Measurements from ENCODE around the gene CRISPLD2. TPM values are rescaled to one million over a fixed set of nuclear protein-coding genes. Genes with fewer than 3 reads are reported as not detected.
A peak's percentile ranks its signal among the peaks of the same experiment; 100 is the strongest.

The CRISPLD2 gene
- polyA plus RNA-seq, 1 experiment, result 103 TPM

DNA sequence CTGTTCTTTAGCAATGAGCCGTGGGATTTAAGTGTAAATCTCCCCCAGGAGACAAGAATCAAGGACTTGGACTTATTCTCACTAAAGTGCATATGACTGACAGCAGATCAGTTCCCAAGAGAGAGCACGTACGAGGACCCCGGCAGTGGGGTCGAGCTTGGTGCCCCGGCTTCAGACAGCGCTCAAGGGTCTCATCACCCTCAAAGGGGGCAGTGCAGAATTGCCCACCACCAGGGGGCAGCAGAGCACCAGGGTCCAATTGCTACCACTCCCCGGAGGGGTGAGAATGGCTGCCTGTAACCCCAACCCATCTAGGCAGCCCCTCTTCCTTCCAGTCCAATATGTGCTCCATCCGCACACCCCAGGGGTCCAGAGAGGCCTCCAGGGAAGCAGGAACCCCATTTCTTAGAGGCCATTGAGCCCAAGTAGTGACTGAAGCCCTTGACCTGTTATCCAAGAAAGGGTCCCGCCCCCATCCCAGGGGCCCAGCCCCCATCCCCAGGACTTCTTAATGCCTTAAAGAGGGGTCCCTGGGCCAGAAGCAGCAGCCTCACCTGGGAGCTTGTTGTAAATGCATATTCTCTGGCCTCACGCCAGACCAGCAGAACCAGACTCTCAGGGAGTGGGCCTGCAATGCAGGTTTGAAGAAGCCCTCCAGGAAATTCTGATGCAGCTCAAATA is 105.4 kb downstream of the CRISPLD2 start:
- no peak overlapping the region for H3K27ac ChIP-seq (ENCODE audit: low read depth, low read length)
- no peaks in the 10 kb centered on the region; the same call in 1 of the 2 replicates for H3K9me3 ChIP-seq (ENCODE audit: control insufficient read depth, insufficient read depth, low read length)
- CTCF ChIA-PET, result interaction anchor here (0.5 to 3.8 kb wide), 17 partner anchors 9 to 190 kb away, joined by 3 to 14 read pairs (median 4); no protein-coding TSS in a partner anchor
- H3K4me3 ChIP-seq (ENCODE audit: low read depth, low read length), result no peak overlapping the region
- TF ChIP-seq, protein P1, sequence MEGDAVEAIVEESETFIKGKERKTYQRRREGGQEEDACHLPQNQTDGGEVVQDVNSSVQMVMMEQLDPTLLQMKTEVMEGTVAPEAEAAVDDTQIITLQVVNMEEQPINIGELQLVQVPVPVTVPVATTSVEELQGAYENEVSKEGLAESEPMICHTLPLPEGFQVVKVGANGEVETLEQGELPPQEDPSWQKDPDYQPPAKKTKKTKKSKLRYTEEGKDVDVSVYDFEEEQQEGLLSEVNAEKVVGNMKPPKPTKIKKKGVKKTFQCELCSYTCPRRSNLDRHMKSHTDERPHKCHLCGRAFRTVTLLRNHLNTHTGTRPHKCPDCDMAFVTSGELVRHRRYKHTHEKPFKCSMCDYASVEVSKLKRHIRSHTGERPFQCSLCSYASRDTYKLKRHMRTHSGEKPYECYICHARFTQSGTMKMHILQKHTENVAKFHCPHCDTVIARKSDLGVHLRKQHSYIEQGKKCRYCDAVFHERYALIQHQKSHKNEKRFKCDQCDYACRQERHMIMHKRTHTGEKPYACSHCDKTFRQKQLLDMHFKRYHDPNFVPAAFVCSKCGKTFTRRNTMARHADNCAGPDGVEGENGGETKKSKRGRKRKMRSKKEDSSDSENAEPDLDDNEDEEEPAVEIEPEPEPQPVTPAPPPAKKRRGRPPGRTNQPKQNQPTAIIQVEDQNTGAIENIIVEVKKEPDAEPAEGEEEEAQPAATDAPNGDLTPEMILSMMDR (IDR thresholded peaks at IDR 0.05; ENCODE audit: low read depth, low read length), result peak; percentile 73
- POLR2A ChIA-PET, result no interaction called here
- H3K27me3 ChIP-seq (ENCODE audit: control insufficient read depth, insufficient read depth, low read length), result no peaks in the 10 kb centered on the region
- DNase-seq (ENCODE audit: low read depth, low spot score), result no peak

DNA sequence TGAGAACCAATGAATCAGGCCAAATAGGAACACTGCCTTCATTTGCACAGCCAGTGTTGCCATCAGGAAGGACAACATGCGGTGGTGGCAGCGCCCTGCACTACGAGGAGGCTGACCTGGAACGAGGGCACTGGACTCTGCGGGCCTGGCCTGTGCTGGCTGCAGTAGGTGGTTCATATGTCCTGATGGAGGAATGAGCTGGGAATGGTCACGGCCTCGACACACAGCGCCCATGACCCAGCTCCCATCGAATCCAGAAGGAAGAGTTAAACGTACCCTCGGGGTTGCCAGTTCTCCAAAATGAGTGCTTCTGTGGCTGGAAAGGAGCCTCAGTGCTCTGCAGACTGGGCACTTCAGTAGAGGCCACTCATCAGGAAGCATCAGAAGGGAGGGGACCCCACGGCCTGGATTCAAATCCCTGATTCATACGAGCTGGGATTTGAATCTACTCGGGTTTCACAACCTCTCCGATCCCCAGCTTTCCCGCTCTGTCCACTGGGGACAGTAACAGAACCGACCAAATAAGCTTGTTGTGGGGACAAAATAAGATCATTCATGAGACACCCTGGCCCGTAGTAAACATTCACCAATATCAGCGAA is 106.1 kb downstream of the CRISPLD2 start:
- POLR2A ChIA-PET, result no interaction called here
- H3K27me3 ChIP-seq (ENCODE audit: control insufficient read depth, insufficient read depth, low read length), result no peaks in the 10 kb centered on the region
- TF ChIP-seq, protein P1 (IDR thresholded peaks at IDR 0.05; ENCODE audit: low read depth, low read length), result no peak
- H3K27ac ChIP-seq (ENCODE audit: low read depth, low read length), result no peak overlapping the region
- DNase-seq (ENCODE audit: low read depth, low spot score), result no peak
- H3K9me3 ChIP-seq (ENCODE audit: control insufficient read depth, insufficient read depth, low read length), result no peaks in the 10 kb centered on the region; the same call in 1 of the 2 replicates
- CTCF ChIA-PET, result interaction anchor here (0.5 to 3.8 kb wide), 12 partner anchors 9 to 253 kb away, joined by 3 to 14 read pairs (median 4); no protein-coding TSS in a partner anchor
- no peak overlapping the region for H3K4me3 ChIP-seq (ENCODE audit: low read depth, low read length)

GRCh38 chr16:84926462-84926861 is 106.7 kb downstream of the CRISPLD2 start:
- Histone ChIP-seq H3K27me3 (ENCODE audit: control insufficient read depth, insufficient read depth, low read length) (no peaks in the 10 kb centered on the region), H3K27ac (ENCODE audit: low read depth, low read length) (no peak overlapping the region), H3K4me3 (ENCODE audit: low read depth, low read length) (no peak overlapping the region), H3K9me3 (ENCODE audit: control insufficient read depth, insufficient read depth, low read length) (no peaks in the 10 kb centered on the region; the same call in 1 of the 2 replicates)
- TF ChIP-seq, protein P1 (IDR thresholded peaks at IDR 0.05; ENCODE audit: low read depth, low read length), result no peak
- POLR2A ChIA-PET, result no interaction called here
- CTCF ChIA-PET, result interaction anchor here (0.5 to 3.8 kb wide), 8 partner anchors 8 to 254 kb away, joined by 3 to 14 read pairs (median 6); no protein-coding TSS in a partner anchor
- DNase-seq (ENCODE audit: low read depth, low spot score), result no peak

GRCh38 chr16:84927621-84928591 is 108.1 kb downstream of the CRISPLD2 start:
- Histone ChIP-seq H3K27me3 (ENCODE audit: control insufficient read depth, insufficient read depth, low read length) (no peaks in the 10 kb centered on the region), H3K4me3 (ENCODE audit: low read depth, low read length) (no peak overlapping the region), H3K9me3 (ENCODE audit: control insufficient read depth, insufficient read depth, low read length) (no peaks in the 10 kb centered on the region; the same call in 1 of the 2 replicates), H3K27ac (ENCODE audit: low read depth, low read length) (no peak overlapping the region)
- TF ChIP-seq, protein P1 (IDR thresholded peaks at IDR 0.05; ENCODE audit: low read depth, low read length), result no peak
- ChIA-PET CTCF (interaction anchor here (1.0 to 3.8 kb wide), 2 partner anchors 24 to 173 kb away, joined by 3 to 12 read pairs; no protein-coding TSS in a partner anchor), POLR2A (interaction anchor here (0.6 kb wide), 1 partner anchor 25 kb away, joined by 5 read pairs; no protein-coding TSS in a partner anchor)
- no peak for DNase-seq (ENCODE audit: low read depth, low spot score)

Measured in AG04450 (cell line).